Measurements from ENCODE around the gene ZCCHC24. TPM values are rescaled to one million over a fixed set of nuclear protein-coding genes. Genes with fewer than 3 reads are reported as not detected.

The ZCCHC24 gene
- polyA plus RNA-seq, 3 donors = 19.5 to 27.9 (median 20.9) TPM

DNA sequence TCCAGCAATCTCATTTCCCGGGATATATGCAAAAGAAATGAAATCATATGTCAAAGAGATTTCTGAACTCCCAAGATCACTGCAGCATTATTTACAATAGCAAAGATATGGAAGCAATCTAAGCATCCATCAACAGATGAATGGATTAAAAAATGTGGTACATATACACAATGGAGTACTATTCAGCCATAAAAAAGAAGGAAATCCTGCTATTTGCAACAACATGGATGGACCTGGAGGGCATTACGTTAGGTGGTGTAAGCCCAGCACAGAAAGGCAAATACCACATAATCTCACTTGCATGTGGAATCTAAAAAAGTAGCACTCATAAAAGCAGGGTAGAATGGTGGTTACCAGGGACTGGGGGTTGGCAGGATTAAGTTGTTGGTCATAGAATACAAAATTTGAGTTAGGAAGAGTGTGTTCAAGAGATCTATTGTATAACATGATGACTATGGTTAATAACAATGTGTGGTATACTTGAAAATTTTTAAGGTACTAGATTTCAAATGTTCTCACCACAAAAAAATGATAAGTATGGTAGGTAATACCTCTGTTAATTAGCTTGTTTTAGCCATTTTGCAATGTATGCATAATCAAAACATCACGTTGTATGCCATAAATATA, 34.0 kb upstream of the ZCCHC24 start:
- DNase-seq (ENCODE audit: extremely low read depth in 1 of 11, low read depth in 9 of 11, low spot score in 4 of 11) = no peak

DNA sequence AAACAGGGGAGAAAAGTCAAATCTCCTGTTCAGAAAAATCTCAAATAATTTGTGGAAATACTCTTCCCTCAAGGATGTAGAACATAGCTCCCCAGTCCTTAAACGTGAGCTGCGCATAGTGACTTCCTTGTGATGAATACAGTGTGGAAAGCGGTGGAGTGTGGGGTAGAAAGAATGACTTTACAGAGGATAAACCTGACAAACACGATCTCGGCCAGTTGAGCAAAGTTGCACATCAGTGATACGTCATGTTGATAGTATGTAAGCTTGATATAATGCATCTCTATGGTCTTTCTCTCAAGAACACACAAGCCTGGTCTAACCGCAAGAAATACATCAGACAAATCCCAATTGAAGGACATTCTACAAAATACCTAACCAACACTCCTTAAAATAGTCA, 32.0 kb upstream of the ZCCHC24 start:
- no peak for DNase-seq (ENCODE audit: extremely low read depth in 1 of 11, low read depth in 9 of 11, low spot score in 4 of 11)

DNA sequence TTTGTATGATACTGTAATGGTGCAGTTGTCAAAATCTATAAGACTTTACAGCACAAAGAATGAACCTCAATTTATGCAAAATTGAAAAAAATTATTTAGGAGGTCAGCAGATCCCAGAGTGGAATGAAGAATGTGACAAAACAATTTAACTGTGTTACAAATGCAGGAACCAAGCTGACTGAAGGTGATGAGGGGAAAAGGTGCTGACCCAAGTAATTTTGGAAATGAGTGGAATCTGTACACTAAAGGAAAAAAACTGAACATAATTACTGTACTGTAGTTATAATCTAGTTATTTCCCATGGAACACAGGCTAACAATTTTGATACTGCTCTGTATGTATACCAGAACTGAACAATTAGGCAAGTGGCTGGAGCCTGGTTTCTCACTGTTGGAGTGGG, 31.2 kb upstream of the ZCCHC24 start:
- DNase-seq (ENCODE audit: extremely low read depth in 1 of 11, low read depth in 9 of 11, low spot score in 4 of 11) = no peak

DNA sequence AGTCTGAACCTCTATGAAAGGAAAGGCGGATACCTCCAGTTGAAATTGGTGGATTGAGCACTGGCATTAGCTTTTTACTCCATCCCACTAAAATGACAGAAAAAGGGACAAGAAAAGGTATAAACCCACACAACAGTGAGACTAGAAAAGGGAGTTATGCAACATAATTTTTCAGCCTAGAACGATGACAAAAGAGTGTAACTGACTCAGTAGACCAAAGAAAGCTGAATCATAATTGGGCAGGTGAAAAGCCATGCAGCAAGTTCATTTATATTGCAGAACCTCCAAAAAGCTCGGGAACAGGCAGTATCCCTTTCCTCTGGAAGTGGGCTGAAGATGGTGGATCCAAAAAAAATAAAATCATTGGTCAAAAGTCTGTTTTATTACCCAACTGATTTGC, 30.5 kb upstream of the ZCCHC24 start:
- DNase-seq (ENCODE audit: extremely low read depth in 1 of 11, low read depth in 9 of 11, low spot score in 4 of 11) = no peak

DNA sequence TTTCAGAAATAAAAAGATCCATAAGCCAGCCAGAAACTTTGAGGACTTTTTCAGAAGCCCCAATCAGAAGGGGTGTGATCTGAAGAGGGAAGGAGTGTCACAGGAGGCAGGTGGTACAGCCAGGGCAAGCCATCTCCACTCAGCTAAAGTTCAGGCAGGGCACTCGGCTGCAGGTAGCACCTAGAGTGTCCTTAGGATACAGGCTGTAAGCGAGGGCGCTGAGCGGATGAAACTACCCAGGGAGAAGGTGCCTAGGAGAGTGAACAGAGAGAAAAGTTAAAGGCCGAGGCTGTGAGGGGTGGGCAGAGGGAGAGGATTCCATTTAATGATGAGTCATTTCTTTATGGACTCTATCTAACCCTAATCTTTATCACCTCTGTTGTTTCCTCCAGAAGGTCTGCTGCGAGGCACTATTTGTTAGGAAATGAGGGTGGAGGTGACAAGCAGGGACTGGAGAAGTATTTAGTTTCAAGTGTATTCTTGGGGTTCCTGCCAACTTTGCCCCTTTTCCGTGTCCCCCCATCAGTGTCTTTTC, 29.8 kb upstream of the ZCCHC24 start:
- no peak for DNase-seq (ENCODE audit: extremely low read depth in 1 of 11, low read depth in 9 of 11, low spot score in 4 of 11)

DNA sequence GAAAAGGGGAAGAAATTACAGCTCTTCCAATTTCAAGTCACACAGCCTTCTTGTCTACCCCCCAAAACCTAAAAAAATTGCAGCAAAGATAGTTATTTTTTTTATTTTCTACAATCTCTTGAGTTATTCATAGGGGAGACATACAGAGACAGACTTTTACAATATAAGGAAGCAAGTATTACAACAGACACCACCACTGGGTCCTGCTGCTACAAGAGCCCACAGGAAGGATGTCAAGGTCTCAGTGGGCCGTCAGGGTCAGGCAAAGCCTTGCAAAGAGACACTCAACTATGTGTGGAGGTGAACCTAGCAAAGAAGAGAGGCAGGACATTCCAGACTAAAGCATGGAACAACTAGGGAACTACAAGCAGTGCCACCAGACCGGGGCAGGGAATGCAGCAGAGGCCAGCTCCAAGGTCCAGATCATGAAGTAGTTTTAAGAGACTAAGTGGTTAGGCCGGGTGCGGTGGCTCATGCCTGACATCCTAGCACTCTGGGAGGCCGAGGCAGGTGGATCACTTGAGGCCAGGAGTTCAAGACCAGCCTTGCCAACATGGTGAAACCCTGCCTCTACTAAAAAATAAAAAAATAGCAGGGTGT, 28.2 kb upstream of the ZCCHC24 start:
- DNase-seq (ENCODE audit: extremely low read depth in 1 of 11, low read depth in 9 of 11, low spot score in 4 of 11) = no peak

DNA sequence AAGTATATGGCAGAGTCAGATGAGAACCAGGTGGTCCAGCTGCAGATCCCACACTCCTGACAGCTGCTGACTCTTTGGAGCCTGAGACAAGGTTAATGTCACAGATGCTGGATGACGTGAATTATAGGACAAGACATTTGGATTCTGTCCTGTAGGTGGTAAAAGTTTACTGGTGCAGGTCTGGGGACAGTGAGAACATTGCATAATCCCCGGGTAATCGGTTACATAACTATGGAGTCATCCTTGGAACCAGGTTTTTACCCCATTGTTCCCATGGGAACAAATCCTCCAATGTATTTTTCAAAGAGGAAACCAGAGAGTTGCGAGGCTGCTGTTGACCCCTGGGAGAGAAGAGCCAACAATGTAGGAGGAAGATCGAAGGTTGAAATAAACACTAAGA, 27.5 kb upstream of the ZCCHC24 start:
- DNase-seq (ENCODE audit: extremely low read depth in 1 of 11, low read depth in 9 of 11, low spot score in 4 of 11) = no peak

DNA sequence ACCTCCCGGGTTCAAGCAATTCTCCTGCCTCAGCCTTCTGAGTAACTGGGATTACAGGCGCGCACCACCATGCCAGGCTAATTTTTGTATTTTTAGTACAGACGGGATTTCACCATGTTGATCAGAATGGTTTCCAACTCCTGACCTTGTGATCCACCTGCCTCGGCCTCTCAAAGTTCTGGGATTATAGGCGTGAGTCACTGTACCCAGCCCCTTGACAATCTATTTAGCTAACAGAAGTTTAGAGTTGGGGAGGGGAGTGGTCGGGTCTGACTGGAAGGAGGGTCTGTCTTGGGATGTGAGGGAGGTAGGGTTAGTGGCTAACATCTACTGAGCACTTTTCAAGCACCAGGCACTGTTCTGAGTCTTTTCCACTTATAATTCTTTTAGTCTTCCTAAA, 27.0 kb upstream of the ZCCHC24 start:
- DNase-seq (ENCODE audit: extremely low read depth in 1 of 11, low read depth in 9 of 11, low spot score in 4 of 11) = no peak

DNA sequence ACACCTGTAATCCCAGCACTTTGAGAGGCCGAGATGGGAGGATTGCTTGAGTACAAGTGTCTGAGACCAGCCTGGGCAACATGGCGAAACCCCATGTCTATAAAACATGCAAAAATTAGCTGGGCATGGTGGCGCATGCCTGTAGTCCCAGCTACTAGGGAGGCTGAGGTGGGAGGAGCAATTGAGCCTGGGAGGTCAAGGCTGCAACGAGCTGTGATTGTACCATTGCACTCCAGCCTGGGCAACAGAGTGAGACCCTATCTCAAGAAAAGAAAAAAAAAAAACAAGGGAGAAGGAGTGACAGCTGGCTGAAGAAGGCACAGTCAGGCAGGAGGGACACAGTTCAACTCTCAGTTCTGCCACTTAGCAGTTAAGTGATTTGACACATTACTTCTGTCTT, 26.4 kb upstream of the ZCCHC24 start:
- no peak for DNase-seq (ENCODE audit: extremely low read depth in 1 of 11, low read depth in 9 of 11, low spot score in 4 of 11)

DNA sequence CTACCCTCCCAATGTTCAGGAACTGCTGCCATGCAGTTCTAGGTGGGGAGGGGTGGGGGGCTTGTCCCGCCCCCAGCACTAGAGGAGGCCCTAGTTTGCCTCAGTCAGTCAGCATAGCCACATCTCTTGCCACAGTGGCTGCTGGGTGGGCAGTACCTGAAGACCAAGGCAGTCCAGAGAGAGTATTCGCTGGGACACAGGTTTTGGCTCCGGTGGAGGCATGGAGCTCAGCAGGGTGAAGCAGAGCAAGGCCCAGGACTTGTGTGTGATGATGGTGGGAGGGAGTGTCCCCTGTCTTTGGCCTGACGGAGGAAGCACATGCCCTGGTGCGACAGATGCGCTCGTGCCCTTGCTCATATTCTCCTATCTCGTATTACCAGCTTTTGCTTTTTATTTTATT, 24.7 kb upstream of the ZCCHC24 start:
- DNase-seq (ENCODE audit: extremely low read depth in 1 of 11, low read depth in 9 of 11, low spot score in 4 of 11) = no peak

DNA sequence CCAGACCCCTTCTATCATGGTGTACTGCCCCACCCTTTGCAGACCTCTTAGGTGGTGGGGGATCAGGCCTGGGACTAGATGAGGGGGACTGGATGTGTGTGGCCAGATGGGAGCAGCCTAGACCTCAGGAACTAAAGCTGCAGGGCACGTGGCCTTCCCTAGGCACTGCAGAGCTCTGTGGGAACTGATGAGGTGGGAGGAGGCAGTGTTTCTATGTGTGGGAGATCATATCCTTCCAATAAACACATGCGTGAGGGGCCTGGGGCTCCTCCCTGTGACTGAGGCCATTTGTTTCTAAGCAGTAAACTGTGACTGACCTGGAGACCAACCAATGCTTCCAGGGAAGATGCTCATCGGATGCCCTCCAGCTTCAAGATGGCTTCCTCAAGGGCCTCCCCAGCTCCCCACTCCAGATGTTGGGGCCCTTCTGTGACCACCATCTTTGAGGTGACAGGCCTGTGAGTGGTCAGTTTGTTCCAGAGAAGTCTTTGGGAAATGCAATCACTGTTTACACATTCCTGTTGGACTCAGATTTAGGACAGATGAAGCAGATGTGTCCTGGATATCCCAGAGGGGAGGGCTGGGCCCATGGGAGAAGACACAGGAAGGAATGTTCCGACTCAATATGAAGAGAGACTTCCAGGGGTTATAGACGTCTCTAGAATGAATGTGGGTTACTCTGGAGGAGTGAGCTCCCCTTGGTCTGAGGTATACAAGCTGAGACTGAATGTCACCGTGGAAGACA, 23.6 kb upstream of the ZCCHC24 start:
- DNase-seq (ENCODE audit: extremely low read depth in 1 of 11, low read depth in 9 of 11, low spot score in 4 of 11) = no peak

DNA sequence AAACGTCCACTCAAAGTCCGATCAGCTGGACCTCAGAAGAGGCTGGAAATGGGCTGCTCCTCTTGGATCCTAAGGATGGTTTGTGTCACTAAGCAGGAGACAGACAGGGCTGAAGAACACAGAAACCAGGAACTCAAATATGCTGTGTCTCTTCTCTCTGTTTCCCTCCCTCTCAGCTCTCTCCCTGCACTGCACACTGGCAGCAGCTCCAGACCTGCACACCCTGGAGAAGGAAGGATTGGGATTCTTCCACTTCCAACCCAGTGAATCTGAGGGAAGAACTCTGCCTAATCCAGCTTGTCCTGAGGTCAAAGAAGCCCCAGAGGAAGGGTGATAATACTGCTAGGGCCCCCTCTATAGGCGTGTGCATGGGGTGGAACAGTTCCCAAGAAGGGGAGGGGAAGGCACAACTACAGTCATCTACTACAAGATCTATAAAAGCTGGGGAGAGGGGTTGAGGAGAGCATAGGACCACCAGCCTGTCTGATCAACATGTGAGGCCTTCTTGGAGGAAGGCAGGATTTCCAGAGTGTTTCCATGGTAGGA, 22.7 kb upstream of the ZCCHC24 start:
- no peak for DNase-seq (ENCODE audit: extremely low read depth in 1 of 11, low read depth in 9 of 11, low spot score in 4 of 11)

DNA sequence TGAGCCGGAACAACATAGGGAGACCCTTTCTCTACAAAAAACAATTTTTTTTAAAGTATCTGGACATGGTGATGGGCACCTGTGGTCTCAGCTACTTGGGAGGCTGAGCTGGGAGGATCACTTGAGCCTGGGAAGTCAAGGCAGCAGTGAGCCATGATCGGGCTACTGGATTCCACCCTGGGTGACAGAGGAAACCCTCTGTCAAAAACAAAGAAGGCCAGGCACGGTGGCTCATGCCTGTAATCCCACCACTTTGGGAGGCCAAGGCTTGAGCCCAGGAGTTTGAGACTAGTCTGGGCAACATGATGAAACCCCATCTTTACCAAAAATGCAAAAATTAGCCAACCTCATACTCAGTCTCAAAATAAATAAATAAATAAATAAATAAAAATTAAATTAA, 19.9 kb upstream of the ZCCHC24 start:
- no peak for DNase-seq (ENCODE audit: extremely low read depth in 1 of 11, low read depth in 9 of 11, low spot score in 4 of 11)

DNA sequence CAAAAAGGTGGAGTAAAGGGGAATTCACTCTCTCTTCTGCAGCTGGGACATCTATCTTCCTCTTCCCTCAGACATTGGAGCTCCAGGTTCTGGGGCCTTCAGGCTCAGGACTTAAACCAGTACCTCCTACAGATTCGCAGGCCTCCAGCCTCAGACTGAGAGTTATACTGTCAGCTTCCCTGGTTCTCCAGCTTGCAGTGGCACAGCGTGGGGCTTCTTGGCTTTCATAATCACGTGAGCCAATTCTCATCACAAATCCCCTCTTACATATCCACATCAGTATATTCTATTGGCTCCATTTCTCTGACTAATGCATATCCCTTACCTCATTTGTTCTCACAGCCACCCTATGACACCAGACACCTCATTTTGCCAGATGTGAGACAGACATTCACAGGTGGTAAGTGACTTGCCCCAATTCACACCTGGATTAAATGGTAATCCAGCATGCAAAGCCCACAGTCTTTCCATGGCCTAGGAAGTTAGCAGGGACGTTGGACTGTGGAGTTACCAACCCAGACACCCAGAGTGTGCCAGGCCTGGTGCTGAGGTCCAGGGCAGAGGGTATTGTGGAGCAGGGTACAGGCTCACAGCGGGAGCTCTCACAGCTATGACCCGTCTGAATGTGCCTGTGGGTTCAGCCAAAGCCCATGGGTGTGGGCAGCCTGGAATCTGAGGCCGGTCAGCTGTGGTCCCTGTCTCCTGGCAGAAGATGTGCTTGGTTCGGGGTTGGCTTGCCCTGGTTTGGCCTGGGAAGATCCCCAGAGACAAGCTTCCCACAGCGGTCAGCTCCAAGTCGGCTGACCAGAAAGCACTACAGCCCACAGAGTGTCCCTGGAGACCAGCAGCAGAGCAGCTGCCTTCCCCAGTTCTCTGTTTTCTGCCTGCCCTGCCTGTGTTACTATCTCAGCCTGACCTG, 18.4 kb upstream of the ZCCHC24 start:
- DNase-seq (ENCODE audit: extremely low read depth in 1 of 11, low read depth in 9 of 11, low spot score in 4 of 11) = no peak

DNA sequence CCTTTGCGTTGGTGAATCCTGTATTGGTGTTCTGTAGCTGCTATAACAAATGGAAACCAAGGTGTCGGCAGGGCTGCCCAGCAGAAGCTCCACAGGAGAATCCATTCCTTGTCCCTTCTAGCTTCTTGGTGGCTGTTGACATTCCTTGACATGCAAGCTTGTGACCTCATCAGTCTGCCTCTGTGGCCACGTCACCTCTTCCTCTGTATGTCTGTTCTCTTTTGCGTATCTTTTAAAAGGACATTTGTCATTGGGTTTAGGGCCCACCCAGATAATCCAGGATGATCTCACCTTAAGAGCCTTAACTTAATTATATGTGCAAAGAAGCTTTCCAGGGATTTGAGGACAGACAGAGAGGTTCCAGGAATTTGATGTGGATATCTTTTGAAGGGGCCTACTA, 15.3 kb upstream of the ZCCHC24 start:
- DNase-seq (ENCODE audit: extremely low read depth in 1 of 11, low read depth in 9 of 11, low spot score in 4 of 11) = no peak

DNA sequence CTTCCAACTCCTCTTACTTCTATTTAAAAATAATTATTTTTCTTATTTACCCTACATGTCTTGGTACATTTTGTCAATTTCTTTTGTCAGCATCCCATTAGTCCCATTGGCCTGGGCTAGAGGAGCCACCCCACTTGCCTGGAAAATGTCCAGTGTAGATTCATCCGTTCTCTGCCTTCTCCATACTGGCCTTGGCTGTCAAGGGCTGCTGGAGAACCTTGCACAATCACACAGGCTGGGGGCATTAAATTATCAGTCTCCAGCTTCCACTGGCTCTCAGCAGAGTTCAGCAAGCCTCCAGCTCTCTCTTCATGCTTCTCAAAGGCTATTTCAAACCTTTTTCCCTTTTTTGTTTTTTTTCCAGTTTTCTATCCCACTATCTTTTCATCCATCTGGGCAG, 13.8 kb upstream of the ZCCHC24 start:
- DNase-seq (ENCODE audit: extremely low read depth in 1 of 11, low read depth in 9 of 11, low spot score in 4 of 11) = no peak

DNA sequence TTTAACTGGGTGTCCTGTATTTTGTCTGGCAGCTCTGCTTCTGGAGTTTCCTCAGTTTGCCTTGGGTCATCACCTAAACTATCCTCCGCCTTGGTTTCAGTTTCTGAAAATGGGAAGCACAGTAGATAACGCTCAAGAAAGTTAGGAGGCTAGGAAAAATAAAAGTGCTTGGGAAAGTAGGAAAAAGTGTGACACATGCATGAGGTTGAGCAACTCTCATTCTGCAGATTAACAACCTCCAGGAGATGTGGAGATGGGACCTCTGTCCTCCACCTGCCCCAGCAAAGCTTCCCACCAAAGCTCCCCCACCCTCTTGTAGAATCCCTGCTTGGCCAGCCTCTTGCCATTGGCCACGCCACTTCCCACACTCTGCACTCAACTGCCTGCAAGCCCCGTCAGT, 13.1 kb upstream of the ZCCHC24 start:
- no peak for DNase-seq (ENCODE audit: extremely low read depth in 1 of 11, low read depth in 9 of 11, low spot score in 4 of 11)

DNA sequence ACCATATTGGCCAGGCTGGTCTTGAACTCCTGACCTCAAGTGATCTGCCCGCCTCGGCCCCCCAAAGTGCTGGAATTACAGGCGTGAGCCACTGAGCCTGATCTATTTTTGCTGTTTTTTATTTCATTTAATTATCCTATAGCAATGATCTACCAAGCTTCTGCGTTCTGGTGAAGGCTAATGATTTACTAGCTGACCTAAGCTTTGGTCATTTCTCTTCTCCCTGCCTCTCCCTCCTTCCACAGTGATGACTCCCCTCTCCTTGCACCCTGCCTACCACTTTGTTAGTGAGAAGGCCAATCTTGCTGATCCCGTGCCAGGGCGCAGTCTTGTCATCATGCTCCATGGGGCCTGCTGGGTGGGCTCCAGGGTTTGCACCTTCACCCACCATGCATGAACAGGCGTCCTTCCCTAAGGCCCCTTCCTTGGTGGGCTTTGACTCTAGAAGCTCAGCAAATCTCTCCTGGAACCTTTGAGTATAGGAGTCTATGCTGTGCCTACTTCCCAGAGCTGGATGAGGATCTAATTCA, 11.9 kb upstream of the ZCCHC24 start:
- no peak for DNase-seq (ENCODE audit: extremely low read depth in 1 of 11, low read depth in 9 of 11, low spot score in 4 of 11)

DNA sequence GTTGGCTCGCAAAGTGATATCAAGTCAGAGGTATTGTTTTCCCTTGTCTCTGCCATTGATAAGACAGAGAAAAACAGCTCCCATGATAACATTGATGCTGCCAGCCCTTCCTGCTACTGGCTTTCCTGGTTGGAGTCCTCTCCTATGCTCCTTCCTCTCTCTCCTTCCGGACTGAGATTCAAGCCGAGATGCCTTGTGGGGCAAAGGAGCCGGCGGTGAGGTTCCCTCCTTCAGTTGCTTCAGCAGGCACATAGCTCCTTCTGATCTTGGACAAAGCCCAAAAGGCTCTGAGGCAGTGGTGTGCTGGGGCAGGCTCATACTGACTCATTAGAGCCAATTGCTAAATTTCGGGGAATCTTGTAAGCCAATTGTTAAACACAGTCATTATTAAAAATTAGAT, 8.8 kb upstream of the ZCCHC24 start:
- no peak for DNase-seq (ENCODE audit: extremely low read depth in 1 of 11, low read depth in 9 of 11, low spot score in 4 of 11)

Data from renal cortex interstitium (tissue), 11 donors.